ENCODE results near the gene WNT1.

- no peak for TF ChIP-seq CTCF (IDR thresholded peaks at IDR 0.05)
- no peak for TF ChIP-seq POLR2A (IDR thresholded peaks at IDR 0.05)
These were observed 15.7 kb downstream of the WNT1 start for GRCh38 chr12:48993787-48994186.
